Nucleus accumbens (tissue), 56 donors: Measurements from ENCODE around the gene TMCC1.

ENCODE experiments used
- DNase-seq, 56 donors: peaks; one replicate each; lab custom pipeline; 2025; lab: John Stamatoyannopoulos, UW

TMCC1 gene

GRCh38 chr3:129604767-129605166 lies 288.7 kb downstream of the TMCC1 start:
- DNase-seq: no peak

- no peak for DNase-seq
Observed at GRCh38 chr3:129603991-129604749, 289.3 kb downstream of the TMCC1 start.

- no peak for DNase-seq
Observed at GRCh38 chr3:129603561-129603942, 290.0 kb downstream of the TMCC1 start.

DNA sequence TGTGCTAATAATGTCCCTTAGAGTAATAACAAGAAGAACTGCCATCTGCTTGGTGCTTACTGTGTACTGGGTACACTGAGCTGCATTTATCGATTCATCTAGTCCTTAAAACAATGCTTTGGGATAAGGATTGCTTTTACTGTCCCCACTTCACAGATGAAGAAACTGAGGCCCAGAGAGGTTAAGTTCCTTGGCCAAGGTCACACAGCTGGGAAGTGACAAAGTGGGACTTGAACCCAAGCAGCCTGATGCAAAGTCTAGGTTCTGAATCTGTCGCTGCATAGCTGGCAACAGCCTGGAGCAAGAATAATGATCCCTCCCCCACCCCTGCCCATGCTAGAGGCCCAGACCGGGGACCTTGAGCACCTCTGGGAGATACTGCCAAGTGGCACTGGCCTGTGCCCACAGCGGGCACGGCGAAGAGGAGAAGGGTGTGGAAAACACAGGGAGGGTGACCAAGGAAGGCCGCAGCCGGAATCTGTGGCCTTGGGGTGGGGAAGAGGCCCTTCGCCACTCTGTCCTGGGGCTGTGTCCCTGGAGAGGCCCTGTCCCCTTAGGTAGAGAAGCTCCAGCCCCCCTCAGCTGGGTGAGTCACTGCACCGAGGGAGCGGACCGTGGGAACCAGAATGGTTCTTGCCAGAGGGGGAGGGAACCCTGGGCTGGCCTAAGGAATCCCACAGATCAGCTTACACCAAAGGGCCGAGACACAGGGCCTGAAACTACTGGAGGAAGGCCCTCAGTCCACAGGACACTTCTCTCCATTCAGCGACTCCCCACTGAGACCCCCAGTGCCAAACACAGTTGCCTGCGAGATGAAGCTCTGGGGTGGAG lies 290.6 kb downstream of the TMCC1 start:
- peak in 1 of 56 donors; percentile 19 for DNase-seq

DNA sequence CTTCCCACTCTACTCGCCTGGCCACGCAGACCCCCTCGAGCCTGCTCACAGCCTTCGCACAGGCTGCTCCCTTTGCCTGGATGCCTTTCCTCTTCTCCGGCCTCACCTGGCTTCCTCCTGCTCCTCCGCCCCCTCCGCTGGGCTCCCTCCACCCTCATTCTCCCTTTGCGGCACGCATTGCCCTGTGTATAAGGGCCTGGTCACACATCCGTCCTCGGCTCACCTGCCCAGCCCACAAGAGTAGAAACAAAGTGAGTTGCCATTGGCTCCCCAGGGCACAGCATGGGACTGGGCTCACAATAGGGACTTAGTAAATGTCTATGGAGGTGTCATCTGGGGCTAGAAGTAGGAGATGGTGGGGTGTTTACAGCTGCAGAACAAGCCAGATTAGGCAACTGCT lies 291.2 kb downstream of the TMCC1 start:
- DNase-seq: no peak

DNA sequence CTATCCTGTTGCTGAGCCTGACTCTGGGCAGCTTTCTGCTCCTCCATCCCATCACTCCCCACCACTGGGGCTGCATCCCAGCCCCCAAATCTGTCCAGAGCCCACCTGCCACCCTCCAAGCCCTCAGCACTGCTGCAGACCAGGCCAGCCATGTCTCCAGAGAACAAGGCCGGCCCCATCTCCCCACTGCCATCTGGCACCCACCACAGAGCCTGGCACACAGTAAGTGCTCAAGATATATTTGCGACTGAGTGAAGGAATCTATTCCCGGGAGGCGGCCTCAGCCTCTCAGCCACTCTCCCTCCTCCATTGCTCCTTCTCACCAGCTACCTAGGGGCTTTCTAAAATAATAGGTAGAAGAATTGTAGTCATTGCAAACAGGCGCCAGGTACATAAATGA lies 291.8 kb downstream of the TMCC1 start:
- no peak for DNase-seq

- no peak for DNase-seq
Observed at GRCh38 chr3:129600348-129600747, 293.2 kb downstream of the TMCC1 start.

- peak in 18 of 56 donors; percentile 6 to 47 (median 22) for DNase-seq
Observed at GRCh38 chr3:129599607-129600006, 293.9 kb downstream of the TMCC1 start.

- DNase-seq: no peak
Observed at GRCh38 chr3:129599073-129599472, 294.4 kb downstream of the TMCC1 start.

GRCh38 chr3:129598484-129598883 lies 295.0 kb downstream of the TMCC1 start:
- DNase-seq: no peak

- DNase-seq: no peak
Observed at GRCh38 chr3:129598000-129598381, 295.5 kb downstream of the TMCC1 start.
